Tongue (tissue), 2 donors: Measurements from ENCODE around the gene NTN1. TPM values are rescaled to one million over a fixed set of nuclear protein-coding genes. Genes with fewer than 3 reads are reported as not detected.

Experiments
- DNase-seq: peaks from one replicate; pipeline ENCODE4 v3.0.0-alpha.2; 2015
- total RNA-seq: library from RNA; depleted of rRNA; stranded (reverse); fragments of >200 nt; gene quantifications from one replicate; pipeline ENCODE4 v1.2.3, GENCODE V29; 2014

Gene NTN1
- total RNA-seq, 1 donor from 2014 or later = 32.8 TPM

DNA sequence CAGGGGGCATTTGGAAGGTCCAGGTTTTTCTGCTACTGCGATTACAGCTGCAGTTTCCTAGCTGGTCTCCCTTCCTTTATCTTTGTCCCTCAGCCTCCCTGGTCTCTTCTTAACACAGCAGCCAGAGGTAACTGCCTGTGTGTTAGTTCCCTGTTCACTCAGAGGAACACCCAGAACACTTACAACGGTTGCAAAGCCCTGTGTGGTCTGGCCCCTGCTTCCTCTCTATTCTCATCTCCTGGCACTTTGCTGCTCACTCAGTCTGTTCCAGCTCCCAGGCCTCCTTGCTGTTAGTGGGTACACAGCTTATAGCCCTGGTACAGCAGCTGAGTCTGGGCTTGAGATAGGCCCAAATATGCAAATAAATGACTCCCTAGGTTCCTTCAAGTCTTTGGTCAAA lies 16.4 kb downstream of the NTN1 start:
- DNase-seq = no peak

DNA sequence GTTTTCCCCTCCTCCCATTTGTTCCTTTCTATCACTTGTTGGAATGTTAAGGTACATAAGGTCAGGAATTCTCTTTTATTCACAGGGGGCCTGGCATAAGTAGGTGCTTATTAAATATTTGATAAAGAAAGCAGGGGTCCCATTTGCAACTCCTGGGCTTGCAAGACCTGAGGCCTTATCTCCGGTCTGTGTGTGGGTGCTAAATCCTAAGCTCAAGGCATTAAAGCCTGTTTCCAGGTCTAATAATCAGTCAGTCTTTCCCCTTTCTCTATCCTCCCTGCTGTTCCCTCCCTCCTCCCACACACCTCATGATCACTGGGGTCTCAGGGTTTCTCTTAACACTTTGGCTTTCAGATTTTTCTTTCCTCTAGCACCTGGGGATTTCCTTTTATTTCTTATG lies 17.1 kb downstream of the NTN1 start:
- no peak for DNase-seq

DNA sequence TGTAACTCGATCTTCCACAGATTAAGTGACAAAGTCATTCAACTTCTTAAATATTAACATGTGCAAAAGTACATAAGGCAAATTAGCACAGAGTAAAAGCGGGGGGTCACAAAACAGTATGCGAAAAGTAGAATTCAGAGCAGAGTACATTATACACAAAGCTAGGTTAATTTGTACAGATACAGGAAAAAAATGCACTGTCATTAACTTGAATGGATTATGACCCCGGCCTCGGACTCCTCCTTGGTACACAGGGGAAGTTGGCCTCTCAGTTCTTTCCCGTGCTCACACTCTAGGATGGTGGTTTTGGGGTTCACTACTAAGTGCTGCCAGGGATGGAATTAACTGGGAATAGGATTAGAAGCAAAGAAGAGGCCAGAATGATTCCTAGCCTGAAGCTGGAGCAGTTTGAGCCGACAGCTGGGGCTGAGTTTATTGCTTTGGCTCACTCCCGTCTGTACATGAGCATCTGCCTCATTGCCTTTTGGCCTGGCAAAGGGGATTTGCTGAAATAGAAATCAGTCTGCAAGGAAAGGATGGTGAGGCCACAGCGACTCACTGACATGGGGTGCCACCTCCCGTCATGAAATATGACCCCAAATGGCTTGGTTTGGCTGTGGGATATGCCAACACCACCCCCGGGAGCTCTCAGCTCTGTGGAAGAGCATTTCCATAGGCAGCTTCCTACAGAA lies 23.6 kb downstream of the NTN1 start:
- peak; percentile 85 for DNase-seq

DNA sequence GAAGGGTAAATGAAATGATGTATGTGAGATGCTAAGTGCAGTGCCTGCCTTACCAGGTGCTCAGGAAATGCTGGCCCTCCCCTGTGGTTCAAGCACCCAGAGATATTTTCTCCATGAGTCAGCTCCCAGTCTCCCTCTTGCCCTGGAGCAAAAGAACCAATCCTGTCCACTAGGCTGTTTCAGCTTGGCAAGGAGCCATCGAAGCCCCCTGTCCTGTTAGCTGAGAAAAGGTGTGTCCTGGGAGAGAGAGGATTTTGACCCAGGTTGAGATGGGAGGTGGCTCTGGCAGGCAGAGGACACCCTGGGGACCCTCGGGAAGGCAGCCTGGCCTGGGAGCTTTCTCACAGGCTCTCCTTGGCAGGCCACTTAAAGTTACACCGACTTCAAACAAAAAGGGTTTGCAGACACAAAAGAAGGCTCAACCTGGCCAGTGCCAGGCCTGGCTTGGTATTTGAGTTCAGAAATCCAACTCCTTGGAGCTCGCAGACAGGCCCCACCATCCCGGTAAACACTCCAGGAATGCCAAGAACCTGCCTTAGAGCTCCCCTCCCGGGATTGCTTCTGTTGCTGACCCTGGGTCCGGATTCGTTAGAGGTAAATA lies 29.6 kb downstream of the NTN1 start:
- no peak for DNase-seq

DNA sequence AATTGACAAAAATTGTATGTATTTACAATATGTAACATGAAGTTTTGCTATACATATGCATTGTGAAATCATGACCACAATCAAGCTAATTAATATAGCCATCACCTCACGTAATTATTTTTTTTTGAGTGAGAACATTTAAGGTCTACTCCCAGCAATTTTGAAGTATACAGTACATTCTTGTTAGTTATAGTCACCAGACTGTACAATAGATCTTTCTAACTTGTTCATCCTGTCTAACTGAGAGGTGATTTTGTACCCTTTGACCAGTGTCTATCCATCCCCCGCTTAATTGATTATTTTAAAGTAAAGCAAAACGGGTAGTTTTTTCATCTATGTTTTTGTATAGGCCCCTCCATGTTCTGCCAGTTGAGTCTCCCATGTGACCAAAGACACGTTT lies 30.3 kb downstream of the NTN1 start:
- no peak for DNase-seq

DNA sequence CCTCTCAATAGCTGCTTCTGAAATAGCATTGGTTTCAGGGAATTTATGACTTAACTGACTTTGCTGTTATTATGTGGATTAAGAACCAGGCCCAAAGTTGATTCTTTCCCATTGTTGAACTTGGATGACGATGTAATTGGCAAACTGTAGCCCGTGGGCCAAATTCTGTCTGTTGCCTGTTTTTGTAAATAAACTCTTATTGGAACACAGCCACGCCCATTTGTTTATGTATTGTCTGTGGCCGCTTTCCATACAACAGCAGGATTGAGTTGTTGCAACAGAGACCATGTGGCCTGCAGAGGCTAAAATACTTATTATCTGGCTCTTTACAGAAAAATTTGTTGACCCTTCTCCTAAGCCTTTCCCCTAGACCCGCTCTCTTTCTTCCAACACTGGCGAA lies 31.6 kb downstream of the NTN1 start:
- peak; percentile 29 for DNase-seq

DNA sequence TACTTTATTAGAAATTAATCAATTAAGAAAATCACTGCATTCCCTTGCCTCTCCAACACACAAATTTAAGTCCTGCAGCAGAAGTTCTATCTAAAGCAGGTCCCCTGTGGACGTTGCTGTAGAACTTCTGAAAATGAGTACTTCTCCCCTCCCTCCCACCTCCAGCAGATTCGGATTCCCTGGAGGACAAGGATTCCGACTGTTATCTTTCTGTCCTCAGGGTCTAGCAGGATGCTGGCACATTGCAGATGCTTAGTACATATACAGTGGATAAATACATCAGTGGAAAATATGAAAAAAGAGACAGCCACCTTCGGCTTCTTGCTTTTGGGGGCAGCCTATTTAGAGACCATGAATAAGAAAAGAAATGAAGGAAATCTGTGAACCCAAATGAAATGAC lies 32.1 kb downstream of the NTN1 start:
- DNase-seq = no peak

DNA sequence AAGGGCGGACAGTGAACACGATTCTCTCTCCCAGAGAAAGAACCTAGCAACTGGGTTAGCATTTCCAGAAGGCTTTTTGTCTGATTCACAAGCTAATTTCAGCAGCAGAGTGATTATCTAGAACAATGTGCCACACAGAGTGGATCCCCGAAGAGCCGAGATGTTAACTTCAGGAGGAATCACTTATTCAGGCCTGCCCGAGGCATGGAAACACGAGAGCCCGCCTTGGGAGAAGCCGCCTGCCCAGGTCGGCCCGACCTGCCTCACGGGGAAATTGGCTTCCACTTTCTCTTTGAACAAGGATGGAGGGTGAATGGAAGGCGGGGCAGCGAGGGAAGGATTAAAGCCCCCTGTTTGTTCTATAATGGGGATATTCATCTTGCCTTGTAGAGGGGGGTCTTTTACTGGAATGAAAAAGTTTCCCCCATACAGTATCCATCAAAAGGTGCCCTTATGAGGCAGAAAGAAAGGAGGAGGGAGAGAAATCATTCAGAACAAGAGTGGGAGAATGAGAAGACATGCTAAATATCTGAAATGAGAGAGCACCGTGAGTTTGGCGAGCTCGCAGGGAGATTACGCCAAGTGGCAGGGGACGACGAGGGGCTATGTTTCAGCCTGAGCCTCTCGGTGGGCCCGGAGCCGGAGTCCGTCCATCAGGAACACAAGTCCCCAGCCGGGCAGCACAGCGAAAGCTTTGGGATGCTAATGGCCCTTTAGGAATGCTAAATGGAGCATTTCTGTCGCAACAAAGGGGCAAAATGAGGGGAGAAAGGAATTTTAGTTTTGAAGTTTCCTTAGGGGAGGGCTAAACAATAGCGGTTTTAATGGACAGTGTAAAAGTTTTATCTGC lies 33.0 kb downstream of the NTN1 start:
- no peak for DNase-seq

DNA sequence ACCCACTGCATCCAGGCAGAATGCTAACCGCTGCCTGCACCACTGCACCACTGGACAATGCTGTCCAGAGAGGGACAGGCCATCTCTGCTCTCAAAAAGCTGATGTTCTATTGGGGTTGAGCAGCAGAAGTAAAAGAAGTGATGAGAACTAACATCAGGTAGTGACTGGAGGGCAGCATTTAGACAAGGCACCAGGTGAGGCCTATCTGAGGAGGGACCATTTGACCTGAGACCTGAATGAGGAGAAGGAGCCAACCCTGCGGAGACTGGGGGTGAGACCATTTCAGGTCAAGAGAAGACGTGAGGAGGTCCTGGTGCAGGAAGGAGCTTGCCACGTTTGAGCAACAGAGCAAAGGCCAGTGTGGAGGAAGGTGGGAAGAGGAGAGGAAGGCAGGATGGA lies 34.0 kb downstream of the NTN1 start:
- DNase-seq = no peak

DNA sequence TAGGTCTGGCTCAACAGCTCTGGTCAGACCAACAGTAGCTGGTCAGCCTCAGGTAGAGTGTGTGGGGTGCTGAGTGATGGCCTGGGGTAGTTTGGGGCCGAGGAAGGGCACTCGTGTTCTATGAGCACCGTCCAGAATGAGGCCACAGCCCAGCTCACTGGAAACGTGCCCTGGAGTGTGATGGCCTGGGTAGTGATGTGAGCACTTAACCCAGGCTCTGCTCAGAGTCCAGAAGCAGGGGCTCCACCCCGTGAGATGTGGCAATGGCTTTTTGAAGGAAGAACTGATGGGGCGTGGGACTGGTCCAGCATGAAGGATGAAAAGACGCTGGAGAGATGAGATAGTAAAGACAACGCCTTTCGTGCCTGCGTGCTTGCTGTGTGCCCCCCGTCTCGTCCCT lies 35.3 kb downstream of the NTN1 start:
- DNase-seq = no peak

DNA sequence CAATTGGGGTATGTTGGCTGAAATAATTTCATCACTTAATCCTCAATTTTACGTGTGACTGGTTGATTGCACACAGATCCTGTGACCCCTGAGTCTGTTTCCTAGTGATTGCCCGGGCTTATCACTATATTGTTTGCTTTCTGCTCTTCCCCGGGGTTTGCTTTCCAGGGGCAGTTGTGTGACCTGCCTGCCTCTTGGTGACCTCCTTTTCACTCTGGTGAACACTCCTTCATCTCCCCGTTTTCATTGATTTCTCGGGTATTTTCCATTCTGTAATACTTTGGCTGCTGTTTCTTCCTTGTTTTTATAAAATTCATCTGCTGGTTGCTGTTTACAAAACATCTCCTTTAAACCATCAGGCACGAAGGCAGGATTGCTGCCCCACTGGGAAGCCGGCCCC lies 36.0 kb downstream of the NTN1 start:
- no peak for DNase-seq

DNA sequence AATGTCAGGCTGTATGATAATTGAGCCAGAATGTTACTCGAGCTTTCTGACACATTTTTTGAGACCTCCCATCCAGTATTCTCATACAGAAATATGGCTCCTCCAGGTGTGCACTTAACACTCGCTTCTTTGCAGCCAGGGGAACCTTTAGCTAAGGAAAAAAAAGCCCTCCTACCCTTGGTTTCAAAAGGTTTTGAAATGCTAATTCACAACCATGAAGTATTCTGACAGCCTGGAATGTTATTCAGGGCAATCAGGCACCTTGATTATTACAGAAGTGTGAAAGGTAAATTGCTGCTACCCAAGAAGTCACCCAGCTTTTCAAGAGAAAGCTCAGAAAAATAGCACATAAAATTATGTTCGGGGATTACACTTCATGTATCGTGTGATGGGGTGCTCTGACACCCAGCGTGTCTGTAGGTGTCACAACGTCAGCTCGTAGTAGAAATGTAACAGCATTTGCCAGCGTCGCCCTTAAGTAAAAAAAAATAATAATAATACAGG lies 41.1 kb downstream of the NTN1 start:
- DNase-seq = no peak

DNA sequence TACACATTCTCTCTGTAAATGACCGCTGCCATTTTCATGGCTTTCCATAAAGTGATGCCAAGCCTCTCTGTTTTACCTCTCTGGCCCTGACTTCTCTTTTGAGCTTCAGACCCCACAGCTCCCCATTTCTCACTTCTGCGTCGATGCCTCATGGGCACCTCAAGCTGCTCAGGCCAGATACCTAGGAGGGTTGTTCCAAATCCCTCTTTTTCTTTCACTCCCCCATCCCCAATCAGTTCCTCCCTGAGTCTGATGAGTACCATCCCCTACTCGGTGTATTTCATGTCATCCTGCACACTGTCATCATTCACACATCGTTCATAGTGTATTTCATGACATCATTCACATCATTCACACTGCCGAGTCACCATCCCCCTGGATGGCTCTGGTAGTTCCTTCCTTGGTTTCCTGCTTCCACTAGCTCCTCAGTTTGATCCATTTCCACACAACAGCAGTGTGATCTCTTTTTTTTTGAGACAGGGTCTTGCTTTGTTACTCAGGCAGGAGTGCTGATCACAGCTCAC lies 43.1 kb downstream of the NTN1 start:
- no peak for DNase-seq

DNA sequence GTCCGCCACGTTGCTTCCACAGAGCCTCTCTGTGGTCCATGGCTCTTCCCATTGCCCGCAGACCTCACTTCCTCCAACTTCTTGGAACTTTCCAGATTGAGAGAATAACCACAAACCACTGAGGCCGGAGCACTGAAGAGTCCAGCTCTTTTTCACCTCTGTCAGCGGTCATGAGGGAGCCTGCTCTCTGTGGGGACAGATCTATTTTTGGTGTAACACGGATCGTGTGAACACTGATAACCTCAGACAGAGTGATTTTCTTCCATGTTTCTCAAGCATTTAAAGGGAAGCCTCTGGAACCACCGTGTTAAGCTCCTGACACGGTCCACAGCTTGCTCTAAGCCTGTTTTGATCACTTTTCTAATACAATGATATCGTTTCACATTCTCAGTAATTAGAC lies 49.7 kb downstream of the NTN1 start:
- no peak for DNase-seq

DNA sequence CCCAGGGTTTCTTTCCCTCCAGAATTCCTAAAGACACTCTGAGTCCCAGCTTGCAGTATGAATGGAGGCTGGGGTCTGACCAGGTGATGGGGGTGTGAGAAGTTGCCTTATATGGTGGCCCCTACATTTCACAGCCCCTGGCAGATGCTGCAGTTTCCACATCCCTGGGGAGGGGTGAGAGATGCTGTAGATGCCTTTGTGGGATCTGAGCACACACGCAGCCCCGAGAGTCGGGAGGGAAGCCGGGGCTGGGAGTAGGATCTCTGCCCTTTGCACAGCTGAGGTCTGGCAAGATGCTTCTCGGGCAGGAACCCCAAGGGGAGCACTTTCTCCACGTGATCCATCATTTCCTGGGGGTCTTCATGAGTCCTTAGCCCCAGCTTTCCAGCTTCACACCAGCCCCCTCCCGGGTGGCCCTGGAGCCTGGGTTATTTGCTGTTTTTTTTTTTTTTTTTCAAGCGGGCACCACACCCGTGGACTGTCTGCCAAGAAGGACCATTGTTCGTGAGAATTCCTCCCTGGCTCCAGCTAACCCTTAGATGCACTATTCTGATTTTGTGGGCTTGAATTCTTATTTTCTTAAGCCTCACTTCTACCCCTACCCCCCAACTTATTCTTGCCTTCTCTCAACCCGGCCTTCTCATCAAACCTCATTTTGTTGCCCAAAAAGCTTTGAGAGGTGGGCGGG lies 50.6 kb downstream of the NTN1 start:
- peak; percentile 37 for DNase-seq

DNA sequence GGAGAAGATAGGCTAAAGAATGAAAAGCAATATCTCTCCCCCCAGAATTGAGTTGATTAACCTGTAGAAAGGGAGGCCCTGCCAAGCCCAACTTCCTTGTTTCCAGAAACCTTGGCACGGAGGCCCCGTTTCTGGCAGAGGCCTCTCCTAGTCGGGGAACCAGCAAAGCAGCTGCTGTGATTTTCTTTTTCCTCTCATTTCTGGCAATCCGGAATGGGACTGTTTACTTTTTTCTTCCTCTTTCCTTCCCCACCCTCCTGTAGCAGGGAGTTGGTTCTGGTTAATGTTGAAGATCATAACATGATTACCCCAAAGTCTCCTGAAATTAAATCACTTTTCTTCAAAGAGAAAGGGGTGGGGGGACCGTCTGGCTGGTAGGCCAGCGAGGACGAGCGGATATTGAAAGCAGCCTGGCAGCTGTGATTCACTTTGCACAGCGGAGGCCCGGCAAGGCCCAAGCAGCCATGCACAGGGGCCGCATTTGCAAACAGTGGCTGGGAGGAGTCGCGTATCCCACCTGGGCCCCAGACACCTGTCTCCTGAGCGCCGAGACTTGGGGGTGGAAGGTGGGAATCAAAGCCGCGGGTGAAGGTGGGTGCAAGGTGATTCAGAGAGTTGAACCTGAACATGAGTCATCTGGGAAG lies 51.5 kb downstream of the NTN1 start:
- peak; percentile 90 for DNase-seq

DNA sequence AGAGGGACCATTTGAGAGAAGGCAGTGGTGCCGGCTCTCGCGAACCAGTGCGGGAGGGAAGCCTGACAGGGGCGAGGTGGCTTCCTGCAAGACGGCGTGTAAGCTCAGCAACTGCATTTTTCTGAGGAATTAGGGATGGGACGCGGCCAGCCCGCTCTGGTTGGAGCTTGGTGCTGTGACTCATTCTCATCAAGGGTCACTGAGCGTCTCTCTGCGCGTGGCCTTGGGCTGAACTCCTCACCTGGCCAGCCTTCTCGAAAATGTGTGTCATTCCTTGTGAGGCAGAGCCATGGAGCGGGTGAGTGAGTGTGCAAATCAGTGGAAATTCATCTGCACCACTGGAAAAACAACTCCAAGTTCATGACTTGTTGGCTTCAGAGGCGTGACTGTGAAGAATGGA lies 52.8 kb downstream of the NTN1 start:
- DNase-seq = no peak

DNA sequence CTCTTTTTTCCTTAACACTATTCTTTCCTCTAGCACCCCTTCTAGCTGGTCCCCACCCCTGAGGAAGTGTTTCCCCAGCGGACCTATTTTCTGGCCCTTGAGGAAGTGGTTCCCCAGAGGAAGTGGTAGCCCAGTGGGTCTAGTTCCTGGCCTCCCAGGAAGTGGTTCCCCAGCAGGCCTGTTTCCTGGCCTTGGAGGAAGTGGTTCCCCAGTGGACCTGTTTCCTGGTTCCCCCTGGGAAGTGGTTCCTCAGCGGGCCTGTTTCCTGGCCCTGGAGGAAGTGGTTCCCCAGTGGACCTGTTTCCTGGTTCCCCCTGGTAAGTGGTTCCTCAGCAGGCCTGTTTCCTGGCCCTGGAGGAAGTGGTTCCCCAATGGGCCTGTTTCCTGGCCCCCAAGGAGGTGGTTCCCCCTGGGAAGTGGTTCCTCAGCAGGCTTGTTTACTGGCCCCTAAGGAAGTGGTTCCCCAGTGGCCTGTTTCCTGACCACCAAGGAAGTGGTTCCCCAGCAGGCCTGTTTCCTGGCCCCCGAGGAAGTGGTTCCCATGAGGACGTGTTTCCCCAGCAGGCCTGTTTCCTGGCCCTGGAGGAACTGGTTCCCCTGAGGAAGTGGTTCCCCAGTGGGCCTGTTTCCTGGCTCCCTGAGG lies 58.3 kb downstream of the NTN1 start:
- DNase-seq = no peak

DNA sequence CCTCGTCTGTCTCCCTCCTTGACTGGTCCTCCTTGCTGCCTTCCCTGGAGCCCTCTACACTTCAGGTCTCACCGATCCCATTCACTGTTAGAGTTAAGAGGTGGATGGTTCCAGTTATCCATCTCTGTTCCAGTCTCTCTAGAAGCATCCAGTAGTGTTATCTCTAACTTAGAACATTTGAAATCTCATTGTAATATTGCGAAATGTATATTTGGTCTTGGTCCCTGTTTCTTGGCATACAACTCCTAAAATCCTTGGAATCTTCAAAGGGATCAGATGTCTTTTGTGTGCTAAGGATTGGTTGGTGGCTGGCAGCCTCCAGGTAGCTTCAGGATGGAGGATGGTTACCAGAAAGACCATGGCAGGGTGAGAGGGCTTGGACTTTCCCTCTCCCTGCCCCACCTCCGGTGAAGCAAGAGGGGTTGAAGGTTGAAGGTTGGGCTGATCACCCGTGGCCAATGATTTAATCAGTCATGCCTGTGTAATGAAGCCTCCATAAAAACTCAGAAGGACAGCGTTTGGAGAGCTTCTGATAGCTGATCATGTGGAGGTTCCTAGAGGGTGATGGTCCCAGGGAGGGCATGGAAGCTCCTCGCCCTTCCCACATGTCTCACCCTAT lies 59.1 kb downstream of the NTN1 start:
- no peak for DNase-seq

DNA sequence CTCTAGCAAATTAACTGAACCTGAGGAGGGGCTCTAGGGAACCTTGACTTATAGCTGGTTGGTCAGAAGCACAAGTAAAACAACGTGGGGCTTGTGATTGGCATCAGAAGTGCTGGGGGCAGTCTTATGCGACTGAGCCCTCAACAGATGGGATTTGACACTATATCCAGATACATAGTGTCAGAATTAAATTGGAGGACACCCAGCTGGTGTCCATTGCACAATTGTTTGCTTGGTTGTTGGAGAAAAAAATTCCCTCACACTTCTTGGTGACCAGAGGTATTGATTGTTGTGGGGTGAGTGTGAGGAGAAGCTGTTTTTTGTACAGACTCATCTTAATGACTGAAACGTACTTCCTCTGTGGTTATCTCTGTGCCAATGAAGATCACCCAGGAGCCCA lies 59.7 kb downstream of the NTN1 start:
- DNase-seq = no peak

DNA sequence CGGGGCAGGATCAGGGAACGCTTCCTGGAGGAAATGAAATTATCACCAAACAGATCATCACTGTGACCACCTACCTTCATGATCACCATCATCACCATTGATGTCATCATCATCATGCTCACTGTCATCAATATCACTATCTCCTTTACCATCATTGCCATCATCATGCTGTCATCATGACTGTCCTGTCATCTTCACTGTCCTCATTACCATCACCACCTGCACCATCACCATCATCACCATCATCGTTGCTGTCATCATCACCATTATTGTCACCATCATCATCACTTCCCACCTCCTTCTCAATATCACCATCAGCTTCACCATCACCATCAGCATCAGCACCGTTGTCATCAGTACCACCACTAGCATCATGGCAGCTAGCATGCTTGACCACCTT lies 65.3 kb downstream of the NTN1 start:
- no peak for DNase-seq
